ENCODE results near the gene LRMDA. TPM values are rescaled to one million over a fixed set of nuclear protein-coding genes. Genes with fewer than 3 reads are reported as not detected.

Gene LRMDA
- total RNA-seq, 3 donors from 2014 or later = 8.3 to 17.1 (median 11.1) TPM

- Histone ChIP-seq H3K4me1 (no peaks in the 10 kb centered on the region), H3K9me3 (no peaks in the 10 kb centered on the region), H3K36me3 (no peaks in the 10 kb centered on the region), H3K27me3 (no peaks in the 10 kb centered on the region), H3K27ac (no peak overlapping the region), H3K4me3 (no peak overlapping the region)
- intact Hi-C loops (cut with DNase I; ENCODE audit: low total_unique reads) = no loop called here
- TF ChIP-seq POLR2AphosphoS5 (IDR thresholded peaks at IDR 0.05) = no peak
- TF ChIP-seq POLR2A (IDR thresholded peaks at IDR 0.05) = no peak
- DNase-seq (ENCODE audit: low spot score in 2 of 2) = no peak
These were observed 24.7 kb downstream of the LRMDA start for GRCh38 chr10:75456122-75456521.

GRCh38 chr10:75460059-75460458, 28.6 kb downstream of the LRMDA start:
- H3K9me3 ChIP-seq = no peaks in the 10 kb centered on the region
- intact Hi-C loops (cut with DNase I; ENCODE audit: low total_unique reads) = no loop called here
- DNase-seq (ENCODE audit: low spot score in 2 of 2) = no peak
- no peaks in the 10 kb centered on the region for H3K36me3 ChIP-seq
- no peak overlapping the region for H3K27ac ChIP-seq
- H3K27me3 ChIP-seq = no peaks in the 10 kb centered on the region
- no peak for TF ChIP-seq POLR2AphosphoS5 (IDR thresholded peaks at IDR 0.05)
- no peak for TF ChIP-seq POLR2A (IDR thresholded peaks at IDR 0.05)
- no peak for TF ChIP-seq CTCF (IDR thresholded peaks at IDR 0.05)
- no peaks in the 10 kb centered on the region for H3K4me1 ChIP-seq
- no peak overlapping the region for H3K4me3 ChIP-seq

GRCh38 chr10:75461672-75462649, 30.5 kb downstream of the LRMDA start:
- H3K9me3 ChIP-seq = no peaks in the 10 kb centered on the region
- TF ChIP-seq POLR2AphosphoS5 (IDR thresholded peaks at IDR 0.05) (no peak), POLR2A (IDR thresholded peaks at IDR 0.05) (no peak), CTCF (IDR thresholded peaks at IDR 0.05) (no peak)
- H3K4me1 ChIP-seq = no peaks in the 10 kb centered on the region
- no peak for DNase-seq (ENCODE audit: low spot score in 2 of 2)
- no peaks in the 10 kb centered on the region for H3K27me3 ChIP-seq
- no peak overlapping the region for H3K27ac ChIP-seq
- intact Hi-C loops (cut with DNase I; ENCODE audit: low total_unique reads) = no loop called here
- H3K4me3 ChIP-seq = no peak overlapping the region
- H3K36me3 ChIP-seq = no peaks in the 10 kb centered on the region

- no peak for TF ChIP-seq POLR2A (IDR thresholded peaks at IDR 0.05)
- no peak for TF ChIP-seq POLR2AphosphoS5 (IDR thresholded peaks at IDR 0.05)
- TF ChIP-seq CTCF (IDR thresholded peaks at IDR 0.05) = no peak
- H3K9me3 ChIP-seq = no peaks in the 10 kb centered on the region
- H3K4me3 ChIP-seq = no peak overlapping the region
- H3K4me1 ChIP-seq = no peaks in the 10 kb centered on the region
- DNase-seq (ENCODE audit: low spot score in 2 of 2) = no peak
- H3K27ac ChIP-seq = no peak overlapping the region
- intact Hi-C loops (cut with DNase I; ENCODE audit: low total_unique reads) = no loop called here
- no peaks in the 10 kb centered on the region for H3K36me3 ChIP-seq
- no peaks in the 10 kb centered on the region for H3K27me3 ChIP-seq
These were observed 31.4 kb downstream of the LRMDA start for GRCh38 chr10:75462865-75463264.

- no peaks in the 10 kb centered on the region for H3K36me3 ChIP-seq
- intact Hi-C loops (cut with DNase I; ENCODE audit: low total_unique reads) = no loop called here
- no peaks in the 10 kb centered on the region for H3K27me3 ChIP-seq
- no peaks in the 10 kb centered on the region for H3K9me3 ChIP-seq
- H3K27ac ChIP-seq = peak overlapping the region in 1 of 2 donors; percentile 29
- H3K4me1 ChIP-seq = no peaks in the 10 kb centered on the region
- no peak overlapping the region for H3K4me3 ChIP-seq
- TF ChIP-seq CTCF (IDR thresholded peaks at IDR 0.05) (no peak), POLR2AphosphoS5 (IDR thresholded peaks at IDR 0.05) (no peak), POLR2A (IDR thresholded peaks at IDR 0.05) (no peak)
- DNase-seq (ENCODE audit: low spot score in 2 of 2) = no peak
These were observed 33.3 kb downstream of the LRMDA start for GRCh38 chr10:75464478-75465449.
